GM19238 (cell line): ENCODE results near the gene GRID2.

Experiments used
- DNase-seq: peaks from one replicate; pipeline ENCODE4 v3.0.0; 2011; ENCODE audit warnings: low spot score; ENCODE audit not compliant: insufficient read length

GRID2 gene

GRCh38 chr4:93182722-93183121 lies 879.0 kb downstream of the GRID2 start:
- no peak for DNase-seq

- DNase-seq = no peak
These were observed 879.8 kb downstream of the GRID2 start for GRCh38 chr4:93183576-93183975.

- DNase-seq = no peak
These were observed 880.3 kb downstream of the GRID2 start for GRCh38 chr4:93184053-93184452.

GRCh38 chr4:93186846-93187245 lies 883.1 kb downstream of the GRID2 start:
- DNase-seq = no peak

- no peak for DNase-seq
These were observed 883.7 kb downstream of the GRID2 start for GRCh38 chr4:93187466-93187865.

GRCh38 chr4:93187892-93188291 lies 884.1 kb downstream of the GRID2 start:
- no peak for DNase-seq

- no peak for DNase-seq
These were observed 895.7 kb downstream of the GRID2 start for GRCh38 chr4:93199492-93199891.

GRCh38 chr4:93201471-93202096 lies 897.8 kb downstream of the GRID2 start:
- DNase-seq = no peak

- no peak for DNase-seq
These were observed 899.9 kb downstream of the GRID2 start for GRCh38 chr4:93203708-93204107.

- DNase-seq = no peak
These were observed 908.5 kb downstream of the GRID2 start for GRCh38 chr4:93212250-93212649.

GRCh38 chr4:93216646-93217045 lies 912.9 kb downstream of the GRID2 start:
- no peak for DNase-seq

- no peak for DNase-seq
These were observed 913.7 kb downstream of the GRID2 start for GRCh38 chr4:93217431-93217830.

GRCh38 chr4:93221771-93222170 lies 918.0 kb downstream of the GRID2 start:
- no peak for DNase-seq

GRCh38 chr4:93228021-93228420 lies 924.3 kb downstream of the GRID2 start:
- DNase-seq = no peak

- no peak for DNase-seq
These were observed 929.1 kb downstream of the GRID2 start for GRCh38 chr4:93232883-93233282.

GRCh38 chr4:93237521-93237920 lies 933.8 kb downstream of the GRID2 start:
- DNase-seq = no peak

- DNase-seq = no peak
These were observed 939.5 kb downstream of the GRID2 start for GRCh38 chr4:93243262-93243661.

GRCh38 chr4:93261207-93261606 lies 957.4 kb downstream of the GRID2 start:
- DNase-seq = no peak

GRCh38 chr4:93263166-93263565 lies 959.4 kb downstream of the GRID2 start:
- no peak for DNase-seq

- no peak for DNase-seq
These were observed 964.0 kb downstream of the GRID2 start for GRCh38 chr4:93267747-93268146.

- DNase-seq = no peak
These were observed 981.6 kb downstream of the GRID2 start for GRCh38 chr4:93285346-93285745.

- DNase-seq = no peak
These were observed 985.5 kb downstream of the GRID2 start for GRCh38 chr4:93289241-93289640.

- no peak for DNase-seq
These were observed 986.1 kb downstream of the GRID2 start for GRCh38 chr4:93289831-93290230.

- DNase-seq = no peak
These were observed 995.4 kb downstream of the GRID2 start for GRCh38 chr4:93299118-93299517.
